Smooth muscle cell of the brain vasculature (primary cell): ENCODE results near the gene RAB3B.
"Not testable (repeated sequence)": the region's sequence is repeated elsewhere in the genome, so short reads cannot be mapped to it uniquely, and the experiment has no call there.

Experiments
- DNase-seq: peaks from one replicate; pipeline ENCODE4 v3.0.0-alpha.2; 2012; ENCODE audit warnings: low read depth, low spot score

The RAB3B gene

DNA sequence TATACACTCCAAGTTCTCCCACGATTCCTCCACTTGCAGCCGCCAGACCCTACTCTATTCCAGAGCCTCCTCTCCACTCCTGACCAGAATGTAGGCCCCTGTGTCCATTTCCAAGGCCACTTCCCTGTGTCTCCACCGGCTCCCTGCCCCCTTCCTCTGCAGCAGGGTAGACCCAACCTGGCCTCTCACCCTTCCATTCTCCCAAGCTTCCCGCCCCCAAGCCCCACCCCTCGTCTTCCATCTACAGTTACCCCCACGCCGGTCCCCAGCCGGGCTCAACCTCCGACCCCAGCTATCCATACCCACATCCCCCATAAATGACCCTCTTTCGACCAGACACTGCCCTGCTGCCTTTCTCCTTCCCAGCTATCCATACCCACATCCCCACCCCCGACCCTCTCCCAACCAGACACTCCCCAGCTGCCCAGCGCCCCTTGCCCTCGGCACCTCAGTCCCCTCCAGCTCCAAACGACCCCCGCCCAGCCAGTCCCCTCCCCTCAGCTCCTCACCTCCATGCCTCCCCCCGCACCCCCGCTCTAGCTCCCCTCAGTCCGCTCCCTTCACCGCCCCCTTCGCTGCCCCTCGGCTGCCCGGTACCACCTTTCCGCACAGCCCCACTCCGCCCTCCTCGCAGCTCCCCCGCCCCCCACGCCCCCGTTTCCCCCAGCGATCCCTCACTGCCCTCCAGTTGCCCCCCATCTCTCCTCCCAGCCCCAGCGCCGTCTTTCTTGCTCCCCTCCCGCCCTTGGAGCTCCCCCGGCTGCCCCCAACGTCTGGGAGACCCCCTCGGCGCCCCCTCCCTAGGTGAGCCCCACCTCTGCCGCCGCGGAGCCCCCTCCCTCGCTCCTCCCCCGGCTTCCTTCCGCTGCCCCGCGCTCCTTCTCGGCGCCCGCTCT lies 670 bp downstream of the RAB3B start:
- no peak for DNase-seq

- DNase-seq: no peak
Measured at GRCh38 chr1:51988254-51988653, 2.2 kb downstream of the RAB3B start.

GRCh38 chr1:51986718-51987117 lies 3.8 kb downstream of the RAB3B start:
- DNase-seq: no peak

GRCh38 chr1:51982161-51982560 lies 8.3 kb downstream of the RAB3B start:
- DNase-seq: no peak

DNA sequence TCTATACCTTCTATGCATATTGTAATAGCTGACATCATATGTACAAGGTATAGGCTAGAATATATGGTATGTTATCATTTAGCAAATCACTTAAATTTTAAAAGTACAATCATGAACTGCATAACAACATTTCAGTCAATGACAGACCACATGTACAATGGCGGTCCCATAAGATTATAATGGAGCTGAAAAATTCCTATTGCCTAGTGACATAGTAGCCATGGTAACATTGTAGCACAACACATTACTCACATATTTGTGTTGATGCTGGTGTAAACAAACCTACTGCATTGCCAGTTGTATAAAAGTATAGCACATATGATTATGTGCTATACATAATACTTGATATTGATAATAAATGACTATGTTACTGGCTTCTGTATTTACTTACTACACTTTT lies 8.9 kb downstream of the RAB3B start:
- no peak for DNase-seq

GRCh38 chr1:51978099-51978498 lies 12.4 kb downstream of the RAB3B start:
- no peak for DNase-seq

- DNase-seq: no peak
Measured at GRCh38 chr1:51976846-51977602, 13.5 kb downstream of the RAB3B start.

DNA sequence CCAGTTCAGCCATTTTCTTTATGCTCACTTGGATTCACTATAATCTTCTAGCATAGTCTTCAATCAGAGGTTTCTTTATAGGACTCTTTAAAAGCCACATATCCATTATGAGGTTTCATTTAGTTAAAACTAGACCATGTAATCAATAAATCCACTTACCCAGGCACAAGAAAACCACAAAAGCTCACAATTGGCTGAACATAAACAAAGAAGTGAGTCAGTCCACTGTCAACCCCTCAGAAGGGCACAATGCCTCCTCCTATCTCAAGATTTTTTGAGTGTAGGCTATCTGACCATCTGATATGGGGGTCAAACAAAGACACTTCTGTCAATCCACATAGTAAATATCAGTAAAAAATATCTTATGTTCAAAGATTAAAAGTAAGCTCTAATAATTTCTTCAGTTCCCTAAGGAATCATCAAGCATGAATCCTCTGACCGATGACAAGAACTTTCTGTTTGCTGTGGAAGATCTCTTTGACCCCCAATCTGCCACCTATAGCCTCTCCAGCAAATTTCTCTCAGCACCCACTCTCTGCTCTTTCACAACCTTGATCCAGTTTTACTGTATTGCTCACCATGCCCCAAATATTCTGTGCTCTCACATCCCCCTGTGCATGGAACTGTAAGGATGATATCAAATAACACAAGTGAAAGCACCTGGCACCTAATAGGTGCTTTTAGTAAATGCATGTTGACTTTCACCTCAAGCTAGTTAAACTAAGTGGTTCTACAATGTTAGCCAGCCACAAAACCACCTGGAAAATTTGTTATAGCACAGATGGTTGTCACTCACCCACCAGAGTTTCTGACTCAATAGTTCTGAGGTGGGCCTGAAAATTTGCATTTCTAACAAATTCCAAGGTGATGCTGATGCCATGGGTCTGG lies 16.7 kb downstream of the RAB3B start:
- no peak for DNase-seq

DNA sequence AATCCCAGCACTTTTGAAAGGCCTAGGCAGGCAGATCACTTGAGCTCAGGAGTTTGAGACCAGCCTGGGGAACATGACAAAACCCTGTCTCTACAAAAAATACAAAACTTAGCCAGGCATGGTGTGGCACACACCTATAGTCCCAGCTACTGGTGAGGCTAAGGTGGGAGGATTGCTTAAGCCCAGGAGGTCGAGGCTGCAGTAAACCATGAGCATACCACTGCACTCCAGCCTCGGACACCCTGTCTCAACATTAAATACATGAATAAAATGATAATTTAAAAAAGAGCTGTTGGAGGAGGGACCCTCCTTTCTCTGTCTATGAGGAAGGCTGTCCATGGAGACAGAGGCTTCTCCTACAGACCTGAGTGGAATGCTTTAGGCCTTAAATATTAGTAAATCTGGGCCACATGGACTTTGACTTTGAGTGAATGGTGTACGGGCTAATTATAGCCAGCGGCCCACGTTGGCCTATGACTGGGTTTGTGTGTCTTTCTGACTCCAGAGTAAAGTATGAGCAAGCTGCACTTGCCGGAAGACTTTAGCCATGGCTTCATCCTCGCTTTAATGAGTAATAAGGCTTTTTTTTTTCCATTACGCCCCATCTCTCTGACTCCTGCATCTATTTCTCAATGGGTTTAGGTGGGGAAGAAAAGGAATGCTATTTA lies 21.3 kb downstream of the RAB3B start:
- no peak for DNase-seq

DNA sequence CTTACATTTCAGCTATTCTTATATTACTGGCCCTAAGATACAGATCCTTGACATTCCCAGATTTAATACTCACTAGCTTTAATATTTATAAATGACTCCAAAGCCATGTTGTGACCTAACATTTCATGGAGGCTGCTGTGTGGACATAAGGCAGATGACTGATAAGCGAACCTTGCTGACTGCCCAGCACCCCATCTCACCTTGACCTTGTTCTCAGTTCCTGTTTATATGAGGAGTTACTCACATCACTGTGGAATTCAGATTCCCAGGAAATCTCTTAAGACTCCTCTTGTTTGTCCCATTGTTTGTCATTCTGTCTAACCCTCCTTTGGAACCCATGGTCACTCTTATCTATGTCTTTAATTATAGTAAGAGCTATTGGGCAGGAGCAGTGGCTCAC lies 21.9 kb downstream of the RAB3B start:
- no peak for DNase-seq

GRCh38 chr1:51967213-51967791 lies 23.2 kb downstream of the RAB3B start:
- DNase-seq: not testable (repeated sequence)

GRCh38 chr1:51966559-51966958 lies 23.9 kb downstream of the RAB3B start:
- no peak for DNase-seq

DNA sequence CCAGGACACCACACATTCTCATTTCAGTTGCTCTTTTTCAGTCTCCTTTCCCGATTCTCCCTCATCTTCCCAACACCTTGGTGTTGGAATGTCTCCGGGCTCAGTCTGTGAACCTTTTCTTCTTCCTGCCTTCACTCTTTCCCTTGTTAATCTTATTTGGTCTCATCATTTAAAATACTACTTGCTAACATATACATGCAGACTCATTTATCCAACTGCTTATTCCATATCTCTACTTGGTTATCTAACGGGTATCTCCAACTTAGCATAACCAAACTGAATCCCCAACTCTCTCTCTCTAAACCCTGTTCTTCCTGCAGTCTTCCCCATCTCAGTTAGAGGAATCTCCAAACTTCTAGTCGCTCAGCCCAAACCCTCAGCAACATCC lies 26.2 kb downstream of the RAB3B start:
- no peak for DNase-seq

DNA sequence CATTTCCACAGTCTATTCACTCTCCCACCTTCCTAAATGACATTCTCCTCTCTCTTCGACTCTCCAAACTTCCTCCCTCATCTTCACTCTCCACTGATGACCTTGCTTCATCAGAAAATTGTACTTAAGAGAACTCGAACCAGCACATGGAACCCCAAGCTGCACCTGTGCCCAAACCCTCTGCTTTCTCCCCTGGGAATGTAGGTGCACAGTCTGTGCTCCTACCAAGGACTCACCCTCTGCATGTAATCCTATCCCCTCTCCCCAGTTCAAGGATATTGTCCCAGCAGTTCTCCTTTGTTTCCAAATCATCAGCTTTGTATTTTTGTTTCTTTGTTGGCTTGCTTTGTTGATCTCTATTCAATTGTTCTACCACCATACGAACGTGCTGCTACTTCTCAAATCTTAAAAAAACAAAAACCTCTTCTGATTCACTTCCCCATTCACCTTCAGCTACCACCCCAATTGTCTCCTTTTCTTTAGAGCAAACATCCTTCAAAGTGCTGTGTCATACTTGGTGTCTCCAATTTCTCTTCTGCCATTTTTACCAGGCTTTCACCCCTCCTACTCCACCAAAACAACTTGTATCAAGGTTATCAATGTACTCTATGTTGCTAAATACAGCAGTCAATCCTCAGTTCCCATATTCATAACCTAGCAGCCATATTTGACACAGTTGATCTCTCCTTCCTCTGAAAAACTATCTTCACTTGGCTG lies 26.8 kb downstream of the RAB3B start:
- no peak for DNase-seq

GRCh38 chr1:51962486-51963356 lies 27.8 kb downstream of the RAB3B start:
- DNase-seq: no peak

DNA sequence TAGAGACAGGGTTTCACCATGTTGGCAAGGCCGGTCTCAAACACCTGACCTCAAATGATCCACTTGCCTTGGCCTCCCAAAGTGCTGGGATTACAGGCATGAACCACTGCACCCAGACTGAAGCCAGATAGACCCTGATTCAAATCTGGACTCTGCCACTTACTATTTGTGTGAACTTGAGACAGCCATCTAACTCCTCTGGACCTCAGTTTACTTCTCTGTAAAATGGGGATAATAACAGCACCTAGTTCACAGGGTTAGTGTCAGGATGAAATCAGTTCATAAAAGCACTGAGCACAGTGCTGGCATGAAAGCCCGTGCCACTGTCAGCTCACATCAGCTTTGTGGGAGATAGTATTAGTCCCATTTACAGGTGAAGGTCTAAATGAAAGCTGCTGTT lies 28.5 kb downstream of the RAB3B start:
- DNase-seq: no peak

DNA sequence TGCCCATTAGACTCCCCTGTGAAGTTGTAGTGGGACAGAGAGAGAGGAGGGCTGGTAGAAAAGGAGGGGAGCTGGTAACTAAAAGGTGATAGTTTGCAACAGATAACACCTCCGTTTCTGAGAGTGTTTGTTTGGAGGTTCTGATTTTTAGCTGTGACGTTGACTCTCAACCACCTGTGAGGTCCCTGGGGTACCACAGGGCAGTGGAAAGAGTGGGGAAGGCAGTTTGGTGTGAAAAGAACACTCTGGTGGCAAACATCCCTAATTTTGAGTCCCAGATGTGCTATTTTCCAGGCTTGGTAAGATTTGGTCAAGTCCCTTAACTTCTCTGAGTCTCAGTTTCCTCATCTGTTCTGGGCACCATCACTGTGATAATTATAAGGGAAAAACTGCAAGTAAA lies 29.3 kb downstream of the RAB3B start:
- no peak for DNase-seq

DNA sequence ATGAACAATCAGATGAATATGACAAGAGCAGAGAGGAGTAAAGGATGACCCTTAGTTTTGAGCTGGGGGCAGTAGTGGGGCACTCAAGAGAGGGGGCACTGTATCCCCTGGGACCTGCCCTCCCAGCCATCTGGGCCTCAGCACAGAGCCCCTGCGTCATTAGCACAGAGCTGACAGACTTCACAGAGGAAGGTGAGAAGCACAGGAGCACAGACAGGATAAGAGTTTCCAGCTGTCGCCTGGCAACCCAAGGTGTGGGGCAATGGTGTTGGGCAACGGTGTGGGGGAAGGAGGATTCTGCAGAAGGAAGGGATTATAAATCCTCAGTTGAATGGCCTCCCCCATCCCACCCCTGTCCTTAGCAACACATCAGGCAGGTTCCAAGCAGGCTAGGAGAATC lies 30.2 kb downstream of the RAB3B start:
- no peak for DNase-seq

GRCh38 chr1:51958824-51959223 lies 31.7 kb downstream of the RAB3B start:
- DNase-seq: no peak
